Neural progenitor cell (in vitro differentiated cells): ENCODE measurements around the gene PLXNA4. TPM values are rescaled to one million over a fixed set of nuclear protein-coding genes. Genes with fewer than 3 reads are reported as not detected.
"Not testable (repeated sequence)": the region's sequence is repeated elsewhere in the genome, so short reads cannot be mapped to it uniquely, and the experiment has no call there.

ENCODE experiments used
- DNase-seq: peaks from one replicate; pipeline ENCODE4 v3.0.0-alpha.2; 2016; ENCODE audit warnings: low spot score
- H2AFZ ChIP-seq: fragments of 200-600 bp; sonication (generic); replicated peaks from 2 replicates; pipeline ENCODE4 v1.6.1; 2016; ENCODE audit warnings: antibody characterized with exemption
- H3F3A ChIP-seq: fragments of 200-600 bp; sonication (generic); 2 replicates; pipeline ENCODE4 v1.6.1; 2016; ENCODE audit warnings: antibody characterized with exemption, low read depth
- H3K27ac ChIP-seq: fragments of 200-600 bp; sonication (generic); 2 replicates; pipeline ENCODE4 v1.5.1; 2016; ENCODE audit warnings: mild to moderate bottlenecking
- H3K27me3 ChIP-seq: fragments of 200-600 bp; sonication (generic); 2 replicates; pipeline ENCODE4 v1.6.1; 2016; ENCODE audit warnings: mild to moderate bottlenecking, moderate library complexity
- H3K36me3 ChIP-seq: fragments of 200-600 bp; sonication (generic); 2 replicates; pipeline ENCODE4 v1.5.1; 2016
- H3K4me1 ChIP-seq: fragments of 200-600 bp; sonication (generic); 2 replicates; pipeline ENCODE4 v1.6.1; 2016; ENCODE audit warnings: mixed run types
- H3K4me2 ChIP-seq: fragments of 200-600 bp; sonication (generic); 2 replicates; pipeline ENCODE4 v1.6.1; 2016
- H3K4me3 ChIP-seq: fragments of 200-600 bp; sonication (generic); 2 replicates; pipeline ENCODE4 v1.5.1; 2016
- H3K79me2 ChIP-seq: fragments of 200-600 bp; sonication (generic); 2 replicates; pipeline ENCODE4 v1.6.1; 2016; ENCODE audit warnings: low read depth
- H3K9ac ChIP-seq: fragments of 200-600 bp; sonication (generic); 2 replicates; pipeline ENCODE4 v1.6.1; 2016
- H3K9me3 ChIP-seq: fragments of 200-600 bp; sonication (generic); 2 replicates; pipeline ENCODE4 v1.5.1; 2016; ENCODE audit warnings: low read depth
- H4K20me1 ChIP-seq: fragments of 200-600 bp; sonication (generic); 2 replicates; pipeline ENCODE4 v1.6.1; 2016; ENCODE audit warnings: low read depth
- H3K27ac Mint-ChIP-seq: 3 replicates; pipeline ENCODE4 v1.8.0; 2021; ENCODE audit warnings: mixed read lengths
- H3K27me3 Mint-ChIP-seq: 2 replicates; pipeline ENCODE4 v1.8.0; 2022; ENCODE audit warnings: low read depth, mild to moderate bottlenecking, inconsistent platforms, moderate library complexity, mixed read lengths; ENCODE audit not compliant: insufficient read depth
- H3K36me3 Mint-ChIP-seq: 3 replicates; pipeline ENCODE4 v1.8.0; 2021; ENCODE audit warnings: mixed read lengths
- H3K4me1 Mint-ChIP-seq: 3 replicates; pipeline ENCODE4 v1.8.0; 2021; ENCODE audit warnings: mixed read lengths
- H3K4me3 Mint-ChIP-seq: 3 replicates; pipeline ENCODE4 v1.8.0; 2021; ENCODE audit warnings: mild to moderate bottlenecking, moderate library complexity, mixed read lengths
- H3K9me3 Mint-ChIP-seq: 3 replicates; pipeline ENCODE4 v1.8.0; 2020; ENCODE audit warnings: mixed read lengths
- EZH2 ChIP-seq: fragments of 200-600 bp; sonication (generic); IDR thresholded peaks from 2 replicates; pipeline ENCODE4 v1.6.1; 2017; ENCODE audit warnings: antibody characterized with exemption, mild to moderate bottlenecking, moderate library complexity
- EZH2phosphoT487 ChIP-seq: fragments of 200-600 bp; sonication (generic); IDR thresholded peaks from 2 replicates; pipeline ENCODE4 v1.6.1; 2017; ENCODE audit warnings: antibody characterized with exemption
- total RNA-seq: library from RNA; depleted of rRNA; stranded (reverse); fragments of >200 nt; gene quantifications from 2 replicates; pipeline ENCODE4 v1.2.3, GENCODE V29; 2015; ENCODE audit warnings: low replicate concordance
- TF ChIP-seq, protein P1 (sequence below): fragments of 200-600 bp; sonication (generic); IDR thresholded peaks from 2 replicates; pipeline ENCODE4 v1.5.1; 2017; ENCODE audit warnings: antibody characterized with exemption, mild to moderate bottlenecking

PLXNA4 gene
- total RNA-seq, 1 donor from 2014 or later, result 0.49 TPM

DNA sequence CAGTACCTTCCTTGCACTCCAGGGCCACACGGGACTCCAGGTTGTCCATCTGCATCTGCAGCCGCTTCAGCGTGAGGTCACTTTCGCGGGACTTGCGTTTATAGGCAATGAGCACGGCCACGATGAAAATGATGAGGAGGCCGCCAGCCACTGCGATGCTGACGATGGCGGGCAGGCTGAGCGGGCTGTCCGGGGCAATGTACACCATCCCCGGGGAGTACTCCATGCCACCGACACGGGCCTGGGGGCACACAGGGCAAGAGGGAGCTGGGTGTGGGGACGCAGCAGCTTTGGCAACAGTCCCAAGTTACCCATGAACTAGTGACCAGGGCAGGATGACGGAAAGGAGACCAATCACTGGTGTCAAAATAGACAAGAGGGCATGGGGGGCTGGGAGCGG lies 396.6 kb downstream of the PLXNA4 start:
- Histone ChIP-seq H3K9ac (no peak overlapping the region), H3K27ac (no peak overlapping the region), H3K4me3 (no peak overlapping the region), H3K36me3 (no peaks in the 10 kb centered on the region), H3K79me2 (no peaks in the 10 kb centered on the region), H2AFZ (no peak overlapping the region), H3K27me3 (no peaks in the 10 kb centered on the region), H3K9me3 (no peaks in the 10 kb centered on the region), H3F3A (no peaks in the 10 kb centered on the region), H3K4me2 (no peak overlapping the region), H3K4me1 (no peaks in the 10 kb centered on the region), H4K20me1 (no peaks in the 10 kb centered on the region)
- TF ChIP-seq, protein P1, sequence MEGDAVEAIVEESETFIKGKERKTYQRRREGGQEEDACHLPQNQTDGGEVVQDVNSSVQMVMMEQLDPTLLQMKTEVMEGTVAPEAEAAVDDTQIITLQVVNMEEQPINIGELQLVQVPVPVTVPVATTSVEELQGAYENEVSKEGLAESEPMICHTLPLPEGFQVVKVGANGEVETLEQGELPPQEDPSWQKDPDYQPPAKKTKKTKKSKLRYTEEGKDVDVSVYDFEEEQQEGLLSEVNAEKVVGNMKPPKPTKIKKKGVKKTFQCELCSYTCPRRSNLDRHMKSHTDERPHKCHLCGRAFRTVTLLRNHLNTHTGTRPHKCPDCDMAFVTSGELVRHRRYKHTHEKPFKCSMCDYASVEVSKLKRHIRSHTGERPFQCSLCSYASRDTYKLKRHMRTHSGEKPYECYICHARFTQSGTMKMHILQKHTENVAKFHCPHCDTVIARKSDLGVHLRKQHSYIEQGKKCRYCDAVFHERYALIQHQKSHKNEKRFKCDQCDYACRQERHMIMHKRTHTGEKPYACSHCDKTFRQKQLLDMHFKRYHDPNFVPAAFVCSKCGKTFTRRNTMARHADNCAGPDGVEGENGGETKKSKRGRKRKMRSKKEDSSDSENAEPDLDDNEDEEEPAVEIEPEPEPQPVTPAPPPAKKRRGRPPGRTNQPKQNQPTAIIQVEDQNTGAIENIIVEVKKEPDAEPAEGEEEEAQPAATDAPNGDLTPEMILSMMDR, result no peak
- TF ChIP-seq EZH2phosphoT487 (no peak), EZH2 (no peak)
- Mint-ChIP-seq H3K4me1 (peaks cover 3% of the 10 kb centered on the region), H3K9me3 (no peaks in the 10 kb centered on the region), H3K36me3 (no peaks in the 10 kb centered on the region), H3K27ac (no peak overlapping the region), H3K4me3 (no peak overlapping the region), H3K27me3 (peaks cover 10% of the 10 kb centered on the region)
- DNase-seq, result no peak

DNA sequence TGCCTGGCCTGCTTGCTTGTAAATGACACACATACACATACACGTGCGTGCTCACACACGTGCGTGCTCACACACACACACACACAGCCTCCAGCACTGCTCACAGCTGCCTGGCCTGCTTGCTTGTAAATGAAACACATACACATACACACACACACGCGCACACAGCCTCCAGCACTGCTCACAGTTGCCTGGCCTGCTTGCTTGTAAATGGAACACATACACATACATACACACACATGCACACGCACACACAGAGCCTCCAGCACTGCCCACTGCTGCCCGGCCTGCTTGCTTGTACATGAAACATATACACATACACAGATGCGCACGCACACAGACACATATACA lies 397.2 kb downstream of the PLXNA4 start:
- H3K4me3 Mint-ChIP-seq, result no peak overlapping the region
- H3K36me3 Mint-ChIP-seq, result no peaks in the 10 kb centered on the region
- no peaks in the 10 kb centered on the region for H3K36me3 ChIP-seq

DNA sequence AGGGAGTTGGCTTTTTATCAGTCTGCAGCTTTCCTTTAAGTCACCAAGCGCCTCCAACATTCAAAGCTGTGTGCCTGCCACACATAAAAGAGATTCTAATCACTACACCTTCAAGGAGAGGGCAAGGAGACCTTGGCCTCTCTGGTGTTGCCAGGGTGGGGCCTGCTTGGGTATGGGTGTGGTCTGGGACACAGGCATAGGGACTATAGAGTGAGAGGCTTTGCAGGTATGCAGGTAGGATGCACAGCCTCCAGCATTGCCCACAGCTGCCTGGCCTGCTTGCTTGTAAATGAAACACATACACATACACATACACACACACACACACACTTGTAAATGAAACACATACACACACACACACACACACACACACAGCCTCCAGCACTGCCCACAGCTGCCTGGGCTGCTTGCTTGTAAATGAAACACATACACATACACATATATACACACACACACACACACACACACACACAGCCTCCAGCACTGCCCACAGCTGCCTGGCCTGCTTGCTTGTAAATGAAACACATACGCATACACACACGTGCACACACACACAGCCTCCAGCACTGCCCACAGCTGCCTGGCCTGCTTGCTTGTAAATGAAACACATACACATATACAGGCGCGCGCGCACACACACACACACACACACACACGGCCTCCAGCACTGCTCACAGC lies 397.7 kb downstream of the PLXNA4 start:
- H3K4me1 Mint-ChIP-seq, DNase-seq, H3K27ac Mint-ChIP-seq, H3K4me3 Mint-ChIP-seq, H3K4me3 ChIP-seq, H3K4me2 ChIP-seq, H3K9ac ChIP-seq, H3K9me3 Mint-ChIP-seq, H3F3A ChIP-seq, H3K9me3 ChIP-seq, H3K79me2 ChIP-seq, H4K20me1 ChIP-seq, H3K27me3 Mint-ChIP-seq, H3K36me3 ChIP-seq, H3K4me1 ChIP-seq, H3K36me3 Mint-ChIP-seq, H2AFZ ChIP-seq, H3K27me3 ChIP-seq, H3K27ac ChIP-seq: not testable (repeated sequence)

More for the DNA sequence above, 397.2 kb downstream of the PLXNA4 start:
- H3K4me3 ChIP-seq, result no peak overlapping the region
- peaks cover 6% of the 10 kb centered on the region for H3K27me3 Mint-ChIP-seq
- H2AFZ ChIP-seq, result no peak overlapping the region
- no peaks in the 10 kb centered on the region for H3K27me3 ChIP-seq
- H3F3A ChIP-seq, result no peaks in the 10 kb centered on the region
- H3K79me2 ChIP-seq, result no peaks in the 10 kb centered on the region
- H4K20me1 ChIP-seq, result no peaks in the 10 kb centered on the region
- H3K27ac ChIP-seq, result no peak overlapping the region
- H3K4me1 Mint-ChIP-seq, result peaks cover 3% of the 10 kb centered on the region
- no peak overlapping the region for H3K4me2 ChIP-seq
- no peak for TF ChIP-seq EZH2
- TF ChIP-seq EZH2phosphoT487, result no peak
- TF ChIP-seq, protein P1, result no peak
- no peak for DNase-seq
- no peak overlapping the region for H3K9ac ChIP-seq
- no peaks in the 10 kb centered on the region for H3K4me1 ChIP-seq
- H3K27ac Mint-ChIP-seq, result no peak overlapping the region
- no peaks in the 10 kb centered on the region for H3K9me3 ChIP-seq
- no peaks in the 10 kb centered on the region for H3K9me3 Mint-ChIP-seq

DNA sequence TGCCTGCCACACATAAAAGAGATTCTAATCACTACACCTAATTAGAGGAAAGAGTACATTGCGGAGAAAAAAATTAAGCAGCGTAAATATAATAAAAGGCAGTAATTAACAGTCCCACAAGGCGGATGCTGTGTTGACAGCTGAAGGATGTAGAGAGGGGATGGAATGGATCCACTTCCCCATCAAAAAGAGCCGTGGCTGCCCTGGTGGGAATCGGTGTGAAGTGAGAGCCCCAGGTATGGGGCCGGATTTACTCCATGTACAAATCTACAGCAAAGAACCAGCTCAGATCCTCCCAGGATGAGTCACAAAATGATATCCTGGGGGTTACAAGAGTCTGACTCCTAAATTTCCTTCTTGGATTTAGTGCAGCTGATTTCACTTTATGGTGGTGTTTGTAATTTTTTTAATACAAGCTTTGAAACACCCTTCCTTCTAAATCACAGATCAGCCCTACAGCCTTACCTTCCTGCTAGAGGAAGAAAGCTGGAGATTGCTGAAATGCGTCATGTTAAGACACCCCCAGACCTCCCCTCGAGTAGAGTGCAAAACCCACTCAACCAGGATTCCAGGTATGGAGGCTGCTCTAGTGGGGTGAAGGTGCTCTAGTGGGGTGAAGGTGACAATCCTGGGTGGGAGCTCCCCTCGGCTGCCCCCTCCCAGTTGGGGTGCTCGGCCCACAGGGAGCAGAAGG lies 398.4 kb downstream of the PLXNA4 start:
- H3K9me3 ChIP-seq, result no peaks in the 10 kb centered on the region
- no peak overlapping the region for H2AFZ ChIP-seq
- H3K4me2 ChIP-seq, result no peak overlapping the region
- no peaks in the 10 kb centered on the region for H3K9me3 Mint-ChIP-seq
- no peaks in the 10 kb centered on the region for H3K36me3 Mint-ChIP-seq
- H3K36me3 ChIP-seq, result no peaks in the 10 kb centered on the region
- no peak overlapping the region for H3K27ac ChIP-seq
- TF ChIP-seq EZH2 (no peak), EZH2phosphoT487 (no peak)
- TF ChIP-seq, protein P1, result no peak
- H3K9ac ChIP-seq, result no peak overlapping the region
- peaks cover 3% of the 10 kb centered on the region for H3K4me1 Mint-ChIP-seq
- no peak overlapping the region for H3K4me3 ChIP-seq
- no peak overlapping the region for H3K4me3 Mint-ChIP-seq
- H3K79me2 ChIP-seq, result no peaks in the 10 kb centered on the region
- no peaks in the 10 kb centered on the region for H4K20me1 ChIP-seq
- no peaks in the 10 kb centered on the region for H3K4me1 ChIP-seq
- no peaks in the 10 kb centered on the region for H3K27me3 ChIP-seq
- DNase-seq, result no peak
- no peaks in the 10 kb centered on the region for H3F3A ChIP-seq
- H3K27me3 Mint-ChIP-seq, result peaks cover 6% of the 10 kb centered on the region
- H3K27ac Mint-ChIP-seq, result no peak overlapping the region
